ENCODE measurements around the gene HSPA1B.
A peak's percentile ranks its signal among the peaks of the same experiment; 100 is the strongest.

The HSPA1B gene

DNA sequence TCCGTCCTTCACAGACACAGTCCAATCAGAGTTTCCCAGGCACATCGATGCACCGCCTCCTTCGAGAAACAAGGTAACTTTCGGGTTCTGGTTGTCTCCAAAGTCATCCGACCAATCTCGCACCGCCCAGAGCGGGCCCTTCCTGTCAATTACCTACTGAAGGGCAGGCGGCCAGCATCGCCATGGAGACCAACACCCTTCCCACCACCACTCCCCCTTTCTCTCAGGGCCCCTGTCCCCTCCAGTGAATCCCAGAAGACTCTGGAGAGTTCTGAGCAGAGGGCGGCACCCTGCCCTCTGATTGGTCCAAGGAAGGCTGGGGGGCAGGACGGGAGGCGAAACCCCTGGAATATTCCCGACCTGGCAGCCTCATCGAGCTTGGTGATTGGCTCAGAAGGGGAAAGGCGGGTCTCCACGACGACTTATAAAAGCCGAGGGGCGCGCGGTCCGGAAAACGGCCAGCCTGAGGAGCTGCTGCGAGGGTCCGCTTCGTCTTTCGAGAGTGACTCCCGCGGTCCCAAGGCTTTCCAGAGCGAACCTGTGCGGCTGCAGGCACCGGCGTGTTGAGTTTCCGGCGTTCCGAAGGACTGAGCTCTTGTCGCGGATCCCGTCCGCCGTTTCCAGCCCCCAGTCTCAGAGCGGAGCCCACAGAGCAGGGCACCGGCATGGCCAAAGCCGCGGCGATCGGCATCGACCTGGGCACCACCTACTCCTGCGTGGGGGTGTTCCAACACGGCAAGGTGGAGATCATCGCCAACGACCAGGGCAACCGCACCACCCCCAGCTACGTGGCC, at the start of gene HSPA1B:
HSPA1B (plus strand) TSS at position 453 of the 794 bp plus-strand sequence; CDS start at position 666, 213 bp downstream.
- Histone ChIP-seq H3K27me3 (ENCODE audit: control insufficient read depth in 1 of 2, insufficient read depth in 2 of 2, low read length in 2 of 2) (no peaks in the 10 kb centered on the region), H3K9me3 (ENCODE audit: control insufficient read depth in 2 of 2, low read length in 2 of 2) (no peaks in the 10 kb centered on the region), H3K9ac (ENCODE audit: low read length in 2 of 2) (peak within 1 kb of the TSS; percentile 86 to 90), H3K4me1 (ENCODE audit: control insufficient read depth, insufficient read depth, low read length) (peaks cover 31% of the 10 kb centered on the region), H3K36me3 (ENCODE audit: control insufficient read depth in 2 of 2, insufficient read depth in 2 of 2, low read length in 2 of 2) (no peaks in the 10 kb centered on the region), H3K27ac (ENCODE audit: low read length) (peak within 1 kb of the TSS; percentile 97), H3K4me3 (ENCODE audit: low read length in 2 of 2) (peak within 1 kb of the TSS; percentile 83 to 84)

DNA sequence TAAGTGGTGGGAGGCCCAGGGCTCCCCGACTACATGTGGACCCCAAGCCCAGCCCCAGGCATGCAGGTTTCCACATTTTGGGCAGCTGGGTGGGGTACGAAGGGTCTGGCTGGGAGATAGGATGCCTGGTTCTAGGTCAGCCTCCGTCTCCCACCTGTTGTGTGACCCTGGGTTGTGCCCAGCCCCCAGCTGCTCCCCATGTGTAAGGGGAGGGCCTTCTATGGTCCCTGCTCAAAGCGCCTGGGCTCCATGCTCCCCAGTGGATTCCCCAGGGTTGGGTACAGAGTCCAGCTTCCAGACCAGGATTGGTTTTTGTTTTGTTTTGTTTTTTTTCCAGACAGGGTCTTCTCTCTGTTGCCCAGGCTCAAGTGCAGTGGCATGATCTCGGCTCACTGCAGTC, 49.3 kb upstream of the HSPA1B start:
- no peak overlapping the region for H3K9ac ChIP-seq (ENCODE audit: low read length in 2 of 2)
- H3K27ac ChIP-seq (ENCODE audit: low read length), result no peak overlapping the region
- peaks cover 28% of the 10 kb centered on the region in 2 donors for H3K36me3 ChIP-seq (ENCODE audit: control insufficient read depth in 2 of 2, insufficient read depth in 2 of 2, low read length in 2 of 2)
- H3K4me3 ChIP-seq (ENCODE audit: low read length in 2 of 2), result no peak overlapping the region
- no peaks in the 10 kb centered on the region for H3K27me3 ChIP-seq (ENCODE audit: control insufficient read depth in 1 of 2, insufficient read depth in 2 of 2, low read length in 2 of 2)
- H3K9me3 ChIP-seq (ENCODE audit: control insufficient read depth in 2 of 2, low read length in 2 of 2), result no peaks in the 10 kb centered on the region
- peaks cover 9% of the 10 kb centered on the region for H3K4me1 ChIP-seq (ENCODE audit: control insufficient read depth, insufficient read depth, low read length)

DNA sequence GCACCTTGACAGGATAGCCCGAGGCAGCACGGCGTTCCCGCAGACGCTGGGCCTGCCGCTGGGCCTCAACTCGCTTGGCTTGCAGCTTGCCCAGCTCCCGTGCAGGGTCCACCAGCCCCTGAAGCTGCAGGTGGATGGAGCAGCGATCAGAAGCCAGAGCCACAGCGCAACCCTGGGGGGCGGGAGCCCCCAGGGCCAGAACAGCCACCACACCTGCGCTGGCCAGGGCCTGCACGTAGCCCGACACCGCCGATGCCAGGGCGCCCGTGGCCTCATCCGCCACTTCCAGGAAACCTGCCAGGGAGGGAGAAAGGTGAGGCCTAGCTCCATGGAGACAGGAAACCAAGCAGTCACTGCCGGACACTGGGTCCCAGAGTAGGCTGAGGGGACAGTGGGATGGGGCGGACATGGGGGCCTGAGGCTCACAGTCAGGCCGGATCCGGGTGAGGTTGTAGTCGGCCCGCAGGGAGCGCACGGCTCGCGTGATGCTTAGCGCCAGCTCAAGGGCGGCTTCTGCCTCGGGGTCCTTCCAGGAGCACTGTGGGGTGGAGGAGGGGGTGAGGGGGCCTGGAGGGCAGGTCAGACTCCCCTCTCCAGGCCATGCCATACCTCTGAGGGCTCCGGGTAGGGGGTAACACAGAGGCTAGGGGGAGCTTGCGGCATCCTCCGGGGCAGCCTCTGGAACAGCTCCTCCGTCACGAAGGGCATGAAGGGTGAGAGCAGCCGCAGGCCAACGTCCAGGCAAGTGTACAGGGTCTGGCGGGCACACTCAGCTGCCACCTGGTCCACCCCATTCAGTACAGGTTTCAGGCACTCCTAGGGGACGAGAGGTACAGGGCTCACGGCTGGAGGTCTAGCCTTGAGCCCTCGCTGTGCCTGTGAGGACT, 48.3 kb upstream of the HSPA1B start:
- Histone ChIP-seq H3K27me3 (ENCODE audit: control insufficient read depth in 1 of 2, insufficient read depth in 2 of 2, low read length in 2 of 2) (no peaks in the 10 kb centered on the region), H3K9ac (ENCODE audit: low read length in 2 of 2) (no peak overlapping the region), H3K9me3 (ENCODE audit: control insufficient read depth in 2 of 2, low read length in 2 of 2) (no peaks in the 10 kb centered on the region), H3K4me3 (ENCODE audit: low read length in 2 of 2) (no peak overlapping the region), H3K36me3 (ENCODE audit: control insufficient read depth in 2 of 2, insufficient read depth in 2 of 2, low read length in 2 of 2) (peaks cover 31 to 33% of the 10 kb centered on the region in 2 donors), H3K27ac (ENCODE audit: low read length) (no peak overlapping the region), H3K4me1 (ENCODE audit: control insufficient read depth, insufficient read depth, low read length) (peaks cover 9% of the 10 kb centered on the region)

DNA sequence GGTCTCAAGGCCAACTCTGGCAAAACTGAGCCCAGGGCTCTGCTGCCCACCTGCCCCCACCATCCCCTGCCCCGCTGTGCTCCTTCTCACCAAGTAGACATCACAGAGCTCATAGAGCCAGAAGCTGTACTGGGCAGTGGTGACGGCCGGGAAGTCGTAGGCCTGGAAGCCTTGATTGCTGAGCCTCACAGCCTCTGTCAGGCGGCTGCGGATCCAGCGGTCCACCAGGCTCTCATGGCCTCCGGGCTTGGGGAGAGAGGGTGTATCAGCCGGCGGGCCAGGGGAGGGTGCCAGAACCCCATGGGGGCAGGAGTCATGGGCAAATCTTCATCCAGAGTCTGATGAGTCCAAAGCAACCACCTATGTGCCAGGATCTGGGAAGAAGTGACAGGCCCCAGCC, 47.6 kb upstream of the HSPA1B start:
- H3K27ac ChIP-seq (ENCODE audit: low read length), result no peak overlapping the region
- no peaks in the 10 kb centered on the region for H3K27me3 ChIP-seq (ENCODE audit: control insufficient read depth in 1 of 2, insufficient read depth in 2 of 2, low read length in 2 of 2)
- peaks cover 9% of the 10 kb centered on the region for H3K4me1 ChIP-seq (ENCODE audit: control insufficient read depth, insufficient read depth, low read length)
- no peak overlapping the region for H3K9ac ChIP-seq (ENCODE audit: low read length in 2 of 2)
- H3K9me3 ChIP-seq (ENCODE audit: control insufficient read depth in 2 of 2, low read length in 2 of 2), result no peaks in the 10 kb centered on the region
- H3K4me3 ChIP-seq (ENCODE audit: low read length in 2 of 2), result no peak overlapping the region
- H3K36me3 ChIP-seq (ENCODE audit: control insufficient read depth in 2 of 2, insufficient read depth in 2 of 2, low read length in 2 of 2), result peaks cover 37 to 40% of the 10 kb centered on the region in 2 donors

DNA sequence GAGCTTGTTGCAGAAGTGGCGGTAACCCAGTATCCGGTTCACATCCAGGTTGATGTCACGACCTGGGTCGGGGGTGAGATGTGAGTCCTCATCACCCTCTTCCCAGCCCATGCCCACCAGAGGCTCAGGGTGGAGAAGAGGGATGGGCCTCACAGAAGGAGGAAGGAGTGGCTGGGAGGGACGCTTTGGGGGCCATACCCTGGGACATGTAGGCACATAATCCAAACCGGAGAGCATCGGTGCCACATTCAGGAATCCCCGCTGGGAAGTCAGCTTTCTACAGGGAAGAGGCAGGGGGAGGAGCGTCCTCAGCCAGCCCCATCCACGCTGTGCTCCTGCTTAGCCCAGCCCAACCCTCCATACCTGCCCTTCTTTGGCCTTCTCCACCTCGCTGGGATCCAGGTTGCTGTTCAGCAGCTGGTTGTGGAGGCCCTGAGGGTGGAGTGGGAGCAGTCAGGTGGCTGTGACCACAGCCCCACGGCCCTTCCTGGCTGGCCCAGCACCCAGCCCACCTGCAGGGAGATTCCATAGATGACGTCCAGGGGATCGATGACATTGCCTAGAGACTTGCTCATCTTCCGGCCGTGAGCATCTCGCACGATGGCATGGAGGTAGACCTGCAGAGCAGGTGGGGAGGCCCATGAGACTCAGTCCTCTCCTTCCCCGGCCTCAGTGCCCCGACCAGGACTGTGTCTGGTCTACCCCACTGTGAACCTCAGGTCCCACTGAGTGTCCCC, 46.9 kb upstream of the HSPA1B start:
- Histone ChIP-seq H3K36me3 (ENCODE audit: control insufficient read depth in 2 of 2, insufficient read depth in 2 of 2, low read length in 2 of 2) (peaks cover 44 to 47% of the 10 kb centered on the region in 2 donors), H3K27me3 (ENCODE audit: control insufficient read depth in 1 of 2, insufficient read depth in 2 of 2, low read length in 2 of 2) (no peaks in the 10 kb centered on the region), H3K9me3 (ENCODE audit: control insufficient read depth in 2 of 2, low read length in 2 of 2) (no peaks in the 10 kb centered on the region), H3K4me1 (ENCODE audit: control insufficient read depth, insufficient read depth, low read length) (peaks cover 9% of the 10 kb centered on the region), H3K4me3 (ENCODE audit: low read length in 2 of 2) (no peak overlapping the region), H3K9ac (ENCODE audit: low read length in 2 of 2) (no peak overlapping the region), H3K27ac (ENCODE audit: low read length) (no peak overlapping the region)

DNA sequence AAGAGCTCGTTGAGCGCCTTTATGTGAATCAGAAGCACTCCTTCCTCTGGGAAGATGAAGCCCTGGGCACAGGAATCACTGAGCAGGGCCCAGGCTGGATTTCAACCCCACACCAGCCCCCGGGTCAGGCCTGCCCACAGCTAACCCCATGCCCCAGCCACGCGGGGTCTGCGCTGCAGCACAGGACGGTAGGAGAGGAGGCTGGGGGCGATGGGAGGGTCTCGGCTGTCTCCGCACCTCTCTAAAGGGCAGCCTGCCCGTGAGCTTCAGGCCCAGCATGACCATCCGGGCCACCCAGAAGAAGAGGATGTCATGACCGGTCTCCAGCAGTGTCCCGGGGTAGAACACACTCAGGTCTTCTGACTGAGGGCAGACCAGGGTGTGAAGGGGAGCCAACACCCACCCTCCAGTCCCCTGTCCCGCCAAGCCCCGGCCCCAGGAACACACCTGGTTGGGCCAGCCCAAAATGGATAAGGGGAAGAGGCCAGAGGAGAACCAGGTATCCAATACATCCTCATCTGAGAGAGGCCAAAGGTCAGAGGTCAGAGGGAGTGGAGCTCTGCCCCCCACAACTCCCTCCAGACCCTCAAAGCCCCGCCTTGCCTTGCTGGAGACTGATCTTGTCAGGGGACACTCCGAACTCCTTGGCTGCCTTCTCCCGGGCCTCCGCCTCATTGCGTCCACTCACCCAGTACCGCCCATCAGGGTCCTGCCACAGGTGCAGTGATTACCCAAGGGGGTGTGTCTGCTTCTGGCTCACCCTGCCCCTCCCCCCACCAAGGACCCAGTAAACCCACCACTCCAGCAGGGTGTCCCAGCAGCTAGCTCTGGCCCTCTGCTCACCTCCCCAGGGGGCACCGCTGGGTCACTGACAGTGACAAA, 46.1 kb upstream of the HSPA1B start:
- H3K27ac ChIP-seq (ENCODE audit: low read length), result no peak overlapping the region
- H3K4me1 ChIP-seq (ENCODE audit: control insufficient read depth, insufficient read depth, low read length), result peaks cover 8% of the 10 kb centered on the region
- H3K36me3 ChIP-seq (ENCODE audit: control insufficient read depth in 2 of 2, insufficient read depth in 2 of 2, low read length in 2 of 2), result peaks cover 44 to 48% of the 10 kb centered on the region in 2 donors
- H3K9ac ChIP-seq (ENCODE audit: low read length in 2 of 2), result no peak overlapping the region
- H3K27me3 ChIP-seq (ENCODE audit: control insufficient read depth in 1 of 2, insufficient read depth in 2 of 2, low read length in 2 of 2), result no peaks in the 10 kb centered on the region
- no peak overlapping the region for H3K4me3 ChIP-seq (ENCODE audit: low read length in 2 of 2)
- H3K9me3 ChIP-seq (ENCODE audit: control insufficient read depth in 2 of 2, low read length in 2 of 2), result no peaks in the 10 kb centered on the region

DNA sequence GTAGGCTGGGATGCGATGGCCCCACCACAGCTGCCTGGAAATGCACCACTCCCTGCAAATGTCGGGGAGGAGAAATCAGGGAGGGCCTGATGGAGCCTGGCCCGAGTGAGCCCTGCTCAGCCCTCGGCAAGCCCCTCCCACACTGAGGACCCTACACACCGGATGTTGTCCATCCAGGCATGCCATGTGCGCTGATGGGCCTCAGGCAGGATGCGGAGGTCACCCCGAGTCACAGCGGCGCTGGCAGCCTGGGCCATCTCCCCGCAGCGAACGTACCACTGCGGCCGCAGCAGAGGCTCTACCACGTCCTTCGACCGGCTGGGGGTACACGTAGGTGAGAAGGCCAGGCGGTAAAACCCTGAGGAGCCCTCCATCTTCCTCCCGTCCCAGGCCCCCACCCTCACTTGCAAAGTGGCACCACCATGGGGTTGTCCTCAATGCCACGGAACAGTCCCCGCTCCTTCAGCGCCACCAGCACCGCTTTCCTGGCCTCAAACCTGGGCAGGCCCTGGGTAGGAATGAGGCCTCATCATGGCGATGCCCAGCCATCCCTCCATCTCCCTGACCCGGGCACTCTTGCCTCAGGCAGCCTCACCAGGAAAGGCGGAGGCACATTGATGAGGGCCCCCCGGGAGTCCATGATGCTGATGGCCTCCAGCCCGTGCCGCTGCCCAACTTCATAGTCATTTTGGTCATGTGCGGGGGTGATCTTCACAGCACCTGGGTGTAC, 45.2 kb upstream of the HSPA1B start:
- Histone ChIP-seq H3K9ac (ENCODE audit: low read length in 2 of 2) (no peak overlapping the region), H3K4me1 (ENCODE audit: control insufficient read depth, insufficient read depth, low read length) (peaks cover under 1% of the 10 kb centered on the region), H3K27ac (ENCODE audit: low read length) (no peak overlapping the region), H3K9me3 (ENCODE audit: control insufficient read depth in 2 of 2, low read length in 2 of 2) (no peaks in the 10 kb centered on the region), H3K36me3 (ENCODE audit: control insufficient read depth in 2 of 2, insufficient read depth in 2 of 2, low read length in 2 of 2) (peaks cover 44 to 48% of the 10 kb centered on the region in 2 donors), H3K27me3 (ENCODE audit: control insufficient read depth in 1 of 2, insufficient read depth in 2 of 2, low read length in 2 of 2) (no peaks in the 10 kb centered on the region), H3K4me3 (ENCODE audit: low read length in 2 of 2) (no peak overlapping the region)

DNA sequence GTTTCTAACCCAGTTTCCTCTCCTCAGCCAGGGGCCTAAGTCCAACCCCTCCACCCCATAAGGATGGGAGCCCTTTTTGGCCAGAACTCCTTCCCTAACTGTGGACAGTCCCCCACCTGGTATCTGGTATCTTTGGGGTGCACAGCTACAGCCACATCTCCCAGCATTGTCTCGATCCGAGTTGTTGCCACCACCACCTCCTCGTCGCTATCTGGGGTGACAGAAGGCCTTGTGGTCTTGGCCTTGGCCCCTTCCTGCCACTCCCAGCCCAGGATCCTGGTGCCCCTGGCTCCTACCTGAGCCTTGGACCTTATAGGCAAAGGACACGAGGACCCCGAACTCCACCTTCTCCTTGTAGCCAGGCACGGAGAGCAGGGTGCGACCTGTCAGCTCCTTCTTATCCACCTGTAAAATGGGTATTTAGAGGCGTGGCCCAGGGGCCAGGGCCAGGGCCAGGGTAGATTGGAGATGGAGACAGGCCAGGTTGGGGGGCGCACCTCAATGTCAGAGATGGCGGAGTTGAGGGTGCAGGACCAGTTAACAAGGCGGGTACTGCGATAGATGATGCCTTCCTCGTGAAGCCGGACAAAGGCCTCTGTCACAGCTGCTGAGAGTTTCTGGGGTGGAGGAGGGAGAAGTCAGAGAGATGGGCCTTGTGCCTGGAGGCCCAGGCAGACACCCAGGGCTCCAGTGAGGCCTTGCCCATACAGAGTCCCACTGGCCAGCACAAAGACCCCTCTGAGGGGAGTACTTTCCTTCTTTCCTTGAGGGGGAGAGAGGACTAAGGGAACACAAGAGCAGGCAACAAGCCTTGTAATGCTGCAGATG, 43.2 kb upstream of the HSPA1B start:
- H3K36me3 ChIP-seq (ENCODE audit: control insufficient read depth in 2 of 2, insufficient read depth in 2 of 2, low read length in 2 of 2), result peaks cover 45 to 48% of the 10 kb centered on the region in 2 donors
- no peak overlapping the region for H3K27ac ChIP-seq (ENCODE audit: low read length)
- H3K9me3 ChIP-seq (ENCODE audit: control insufficient read depth in 2 of 2, low read length in 2 of 2), result no peaks in the 10 kb centered on the region
- H3K9ac ChIP-seq (ENCODE audit: low read length in 2 of 2), result no peak overlapping the region
- no peaks in the 10 kb centered on the region for H3K27me3 ChIP-seq (ENCODE audit: control insufficient read depth in 1 of 2, insufficient read depth in 2 of 2, low read length in 2 of 2)
- no peaks in the 10 kb centered on the region for H3K4me1 ChIP-seq (ENCODE audit: control insufficient read depth, insufficient read depth, low read length)
- H3K4me3 ChIP-seq (ENCODE audit: low read length in 2 of 2), result no peak overlapping the region

DNA sequence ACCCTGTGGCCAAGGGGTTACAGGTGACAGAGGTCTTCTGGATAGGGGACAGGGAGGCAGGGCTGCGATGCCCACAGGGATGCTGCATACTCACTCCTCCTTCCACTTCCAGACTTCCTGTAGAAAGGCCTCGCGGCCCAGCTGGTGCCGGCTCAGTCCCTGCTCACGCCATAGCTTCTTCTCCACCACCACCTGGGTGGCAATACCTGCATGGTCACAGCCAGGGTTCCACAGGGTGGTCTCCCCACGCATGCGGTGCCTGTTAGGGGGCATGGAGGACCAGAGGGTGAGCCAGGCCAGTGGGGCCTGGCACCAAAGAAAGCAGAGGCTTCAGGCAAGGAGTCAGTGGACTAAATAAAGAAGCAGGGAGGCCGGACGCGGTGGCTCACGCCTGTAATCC, 42.1 kb upstream of the HSPA1B start:
- H3K27me3 ChIP-seq (ENCODE audit: control insufficient read depth in 1 of 2, insufficient read depth in 2 of 2, low read length in 2 of 2), result no peaks in the 10 kb centered on the region
- H3K9ac ChIP-seq (ENCODE audit: low read length in 2 of 2), result no peak overlapping the region
- H3K4me1 ChIP-seq (ENCODE audit: control insufficient read depth, insufficient read depth, low read length), result no peaks in the 10 kb centered on the region
- H3K9me3 ChIP-seq (ENCODE audit: control insufficient read depth in 2 of 2, low read length in 2 of 2), result no peaks in the 10 kb centered on the region
- H3K4me3 ChIP-seq (ENCODE audit: low read length in 2 of 2), result no peak overlapping the region
- peaks cover 36 to 43% of the 10 kb centered on the region in 2 donors for H3K36me3 ChIP-seq (ENCODE audit: control insufficient read depth in 2 of 2, insufficient read depth in 2 of 2, low read length in 2 of 2)
- H3K27ac ChIP-seq (ENCODE audit: low read length), result no peak overlapping the region

All from stomach smooth muscle (tissue), 2 donors.